Esophagus (tissue), 2 donors: Measurements from ENCODE around the gene RABAC1. TPM values are rescaled to one million over a fixed set of nuclear protein-coding genes. Genes with fewer than 3 reads are reported as not detected.

Source experiments
- H3K27ac ChIP-seq, 2 donors: one replicate each; pipeline ENCODE4 v1.5.1; 2013; ENCODE audit warnings: low read depth in 2 of 2, mild to moderate bottlenecking in 2 of 2, inconsistent platforms in 1 of 2, low read length in 1 of 2, moderate library complexity in 1 of 2
- H3K27me3 ChIP-seq, 2 donors: one replicate each; pipeline ENCODE4 v1.6.1; 2013; ENCODE audit warnings: low read length in 2 of 2, control low read depth in 1 of 2, mild to moderate bottlenecking in 1 of 2; ENCODE audit not compliant: insufficient read depth in 2 of 2, control insufficient read depth in 1 of 2
- H3K36me3 ChIP-seq, 2 donors: one replicate each; pipeline ENCODE4 v1.6.1; 2013; ENCODE audit warnings: low read length in 1 of 2; ENCODE audit not compliant: control insufficient read depth in 2 of 2, insufficient read depth in 2 of 2
- H3K4me1 ChIP-seq, 2 donors: one replicate each; pipeline ENCODE4 v1.6.1; 2013; ENCODE audit warnings: low read length in 1 of 2; ENCODE audit not compliant: control insufficient read depth in 2 of 2, insufficient read depth in 2 of 2
- H3K4me3 ChIP-seq, 2 donors: one replicate each; pipeline ENCODE4 v1.5.1; 2013; ENCODE audit warnings: low read length in 2 of 2, mild to moderate bottlenecking in 2 of 2, low read depth in 1 of 2, moderate library complexity in 1 of 2
- H3K9me3 ChIP-seq, 2 donors: one replicate each; pipeline ENCODE4 v1.6.1; 2013; ENCODE audit warnings: mild to moderate bottlenecking in 2 of 2, low read depth in 1 of 2, low read length in 1 of 2, moderate library complexity in 1 of 2; ENCODE audit not compliant: control insufficient read depth in 2 of 2, insufficient read depth in 1 of 2
- WGBS, 2 donors: extraction: QIAGEN DNeasy Blood & Tissue Kit; methylation state at CpG; one replicate each; pipeline ENCODE4 v1.1.7; 2013; 5-methylcytosine and 5-hydroxymethylcytosine counted together
- polyA plus RNA-seq, 2 donors: library from polyadenylated mRNA; stranded (reverse); fragments of 200-250 nt; gene quantifications; one replicate each; pipeline ENCODE4 v1.2.3, GENCODE V29; 2013
- donor health status: healthy with polysubstance abuse.
- donor health status: Bipolar disorder and iron deficiency.

Gene RABAC1
- polyA plus RNA-seq, 2 donors: 77.7 to 121 TPM

DNA sequence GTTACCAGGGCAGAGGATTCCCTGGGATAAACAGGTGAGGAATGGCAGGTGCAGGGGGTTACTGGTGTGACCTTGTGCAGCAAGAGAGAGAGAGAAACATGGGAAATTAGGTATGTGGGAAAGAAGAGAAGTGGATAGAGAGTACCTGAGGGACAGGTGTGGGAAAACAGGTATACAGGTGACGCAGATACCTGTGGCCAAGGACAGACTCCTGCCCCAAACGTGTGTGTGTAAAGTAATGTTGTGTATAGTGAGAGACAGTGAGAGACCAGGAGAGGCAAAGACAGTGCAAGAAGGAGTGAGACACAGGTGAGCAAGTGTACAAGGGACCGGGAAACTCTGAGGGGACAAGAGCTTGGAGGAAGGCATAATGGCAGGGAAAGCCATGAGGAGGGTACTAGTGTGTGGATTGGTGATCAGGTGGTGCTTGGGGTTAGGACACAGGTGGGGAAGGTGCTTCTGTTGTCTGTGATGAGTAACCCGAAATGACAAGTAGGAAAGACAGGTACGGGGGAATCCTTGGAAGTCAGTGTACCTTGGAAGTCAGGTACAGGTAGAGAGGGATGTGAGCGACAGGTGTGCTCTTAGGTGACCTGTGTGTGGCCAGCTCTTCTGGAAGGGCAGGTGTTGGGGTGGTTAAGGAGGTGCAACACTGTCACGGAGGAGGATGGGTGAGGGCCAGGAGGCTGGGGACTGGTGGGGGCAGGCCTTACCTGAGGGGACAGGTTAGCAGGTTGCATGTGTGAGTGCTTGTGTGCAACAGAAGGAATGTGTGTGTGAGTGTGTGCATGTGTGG lies 33.7 kb downstream of the RABAC1 start:
- Histone ChIP-seq H3K4me1 (peaks cover 0 to 10% of the 10 kb centered on the region in 2 donors), H3K27ac (no peak overlapping the region), H3K4me3 (no peak overlapping the region), H3K9me3 (peaks cover 0 to 2% of the 10 kb centered on the region in 2 donors), H3K36me3 (no peaks in the 10 kb centered on the region), H3K27me3 (peaks cover 4 to 31% of the 10 kb centered on the region in 2 donors)
- WGBS, 2 donors: 43 to 48% methylated on average over 7 of the region's 7 CpGs

DNA sequence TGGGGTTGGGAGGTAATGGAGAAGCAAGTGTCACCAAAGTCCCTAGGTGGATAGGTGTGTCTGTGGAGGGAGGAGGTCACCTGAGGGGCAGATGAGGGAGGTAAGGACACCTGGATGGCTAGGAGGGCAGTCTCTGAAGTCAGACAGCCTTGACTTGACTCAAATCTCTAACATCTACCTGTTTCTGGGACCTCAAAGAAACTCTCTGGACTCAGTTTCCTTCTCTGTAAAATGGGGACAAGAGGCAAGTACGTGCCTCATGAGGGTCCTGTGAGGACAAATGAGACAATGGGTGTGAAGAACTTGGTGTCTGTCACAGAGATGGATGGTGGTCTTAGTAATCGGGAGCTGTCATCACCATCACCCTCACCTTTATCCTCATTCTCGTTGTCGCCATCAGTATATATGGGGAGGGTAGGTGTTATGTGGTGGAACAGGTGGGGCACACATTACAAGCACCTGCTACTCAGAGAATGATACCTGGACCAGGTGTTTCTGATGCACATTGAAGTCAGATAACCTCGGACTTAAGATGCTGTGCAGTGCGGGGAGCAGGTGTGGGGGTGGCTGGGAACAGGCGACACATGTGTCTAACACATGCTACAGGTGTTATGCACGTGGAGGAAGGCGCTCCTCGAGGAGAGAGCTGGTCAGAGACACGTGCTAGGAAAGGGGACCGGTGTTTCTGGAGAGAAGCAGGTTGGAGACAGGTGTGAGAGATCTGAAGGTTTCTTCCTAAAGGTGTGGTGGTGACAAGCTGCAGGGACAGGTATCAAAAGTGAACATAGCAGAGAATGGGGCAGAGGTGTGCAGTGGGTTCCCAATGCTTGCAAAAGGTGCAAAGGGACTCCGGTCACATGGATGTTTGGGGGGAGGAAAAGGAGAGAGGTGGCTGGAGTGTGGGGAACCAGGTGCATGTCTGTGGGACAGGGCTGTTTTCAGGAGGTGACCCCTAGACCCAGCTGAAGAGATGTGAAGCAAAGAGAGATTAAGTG lies 34.7 kb downstream of the RABAC1 start:
- peaks cover 4 to 25% of the 10 kb centered on the region in 2 donors for H3K27me3 ChIP-seq
- no peaks in the 10 kb centered on the region for H3K36me3 ChIP-seq
- peaks cover 0 to 10% of the 10 kb centered on the region in 2 donors for H3K4me1 ChIP-seq
- H3K9me3 ChIP-seq: peaks cover 0 to 9% of the 10 kb centered on the region in 2 donors
- H3K4me3 ChIP-seq: no peak overlapping the region
- H3K27ac ChIP-seq: no peak overlapping the region
- 39 to 41% methylated on average over 13 of the region's 13 CpGs for WGBS, 2 donors

DNA sequence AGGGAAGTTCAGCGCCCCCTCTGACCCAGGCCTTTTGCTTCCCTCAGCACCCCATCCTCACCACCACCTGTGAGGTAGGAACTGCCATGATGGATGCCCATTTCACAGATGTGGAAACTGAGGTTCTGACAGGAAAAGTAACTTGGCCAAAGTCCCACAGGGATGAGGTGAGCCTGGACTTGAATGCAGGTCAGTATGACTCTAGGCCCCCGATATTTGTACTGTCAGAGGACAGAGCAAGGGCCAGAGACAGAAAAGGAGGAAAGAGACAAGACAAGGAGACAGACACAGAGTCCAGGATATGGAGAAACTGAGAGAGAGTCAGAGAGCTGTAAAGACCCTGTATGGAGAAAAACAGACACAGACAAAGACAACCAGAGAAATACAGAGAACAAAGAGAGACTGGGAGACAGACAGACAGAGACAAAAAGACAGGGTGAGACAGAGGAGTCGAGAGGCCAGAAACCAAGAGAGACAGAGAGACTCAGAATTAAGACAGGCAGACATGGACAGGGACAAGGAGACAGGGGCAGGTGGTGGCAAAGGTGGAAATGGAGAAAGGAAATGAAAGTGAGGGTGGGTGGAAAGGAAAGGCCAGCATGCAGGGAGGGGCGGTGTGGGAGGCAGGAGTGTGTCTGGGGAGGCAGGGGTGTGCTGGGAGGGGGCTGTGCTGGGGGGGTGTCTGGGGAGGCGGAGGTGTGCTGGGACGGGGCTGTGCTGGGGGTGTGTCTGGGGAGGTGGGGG lies 35.9 kb downstream of the RABAC1 start:
- H3K4me1 ChIP-seq: peaks cover 0 to 2% of the 10 kb centered on the region in 2 donors
- H3K27me3 ChIP-seq: peaks cover 4 to 17% of the 10 kb centered on the region in 2 donors
- peaks cover 0 to 12% of the 10 kb centered on the region in 2 donors for H3K9me3 ChIP-seq
- 34 to 42% methylated on average over 6 of the region's 6 CpGs for WGBS, 2 donors
- H3K36me3 ChIP-seq: no peaks in the 10 kb centered on the region
- no peak overlapping the region for H3K27ac ChIP-seq
- H3K4me3 ChIP-seq: no peak overlapping the region

DNA sequence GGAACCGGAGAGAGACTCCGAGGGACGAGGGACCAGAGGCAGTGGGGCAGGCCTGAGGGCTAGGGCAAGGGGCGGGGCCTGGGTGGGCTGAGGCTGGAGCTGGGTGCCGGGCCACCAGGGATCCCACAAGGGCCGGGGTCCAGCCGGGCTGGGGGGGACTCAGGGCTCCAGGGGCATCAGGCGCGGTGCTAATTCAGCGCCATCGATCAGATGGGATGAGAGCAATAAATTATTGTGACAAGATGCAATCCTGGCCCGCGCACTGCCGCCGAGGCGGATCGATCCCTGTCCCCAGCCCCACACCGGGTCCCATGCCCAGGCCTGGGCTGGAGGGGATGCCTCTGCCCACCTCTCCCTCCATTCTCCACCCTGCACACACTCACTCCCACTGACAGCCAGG lies 36.5 kb downstream of the RABAC1 start:
- Histone ChIP-seq H3K4me3 (no peak overlapping the region), H3K27ac (no peak overlapping the region), H3K4me1 (no peaks in the 10 kb centered on the region), H3K27me3 (peaks cover 4 to 10% of the 10 kb centered on the region in 2 donors), H3K9me3 (peaks cover 0 to 12% of the 10 kb centered on the region in 2 donors), H3K36me3 (no peaks in the 10 kb centered on the region)
- WGBS, 2 donors: 20 to 22% methylated on average over 18 of the region's 18 CpGs

DNA sequence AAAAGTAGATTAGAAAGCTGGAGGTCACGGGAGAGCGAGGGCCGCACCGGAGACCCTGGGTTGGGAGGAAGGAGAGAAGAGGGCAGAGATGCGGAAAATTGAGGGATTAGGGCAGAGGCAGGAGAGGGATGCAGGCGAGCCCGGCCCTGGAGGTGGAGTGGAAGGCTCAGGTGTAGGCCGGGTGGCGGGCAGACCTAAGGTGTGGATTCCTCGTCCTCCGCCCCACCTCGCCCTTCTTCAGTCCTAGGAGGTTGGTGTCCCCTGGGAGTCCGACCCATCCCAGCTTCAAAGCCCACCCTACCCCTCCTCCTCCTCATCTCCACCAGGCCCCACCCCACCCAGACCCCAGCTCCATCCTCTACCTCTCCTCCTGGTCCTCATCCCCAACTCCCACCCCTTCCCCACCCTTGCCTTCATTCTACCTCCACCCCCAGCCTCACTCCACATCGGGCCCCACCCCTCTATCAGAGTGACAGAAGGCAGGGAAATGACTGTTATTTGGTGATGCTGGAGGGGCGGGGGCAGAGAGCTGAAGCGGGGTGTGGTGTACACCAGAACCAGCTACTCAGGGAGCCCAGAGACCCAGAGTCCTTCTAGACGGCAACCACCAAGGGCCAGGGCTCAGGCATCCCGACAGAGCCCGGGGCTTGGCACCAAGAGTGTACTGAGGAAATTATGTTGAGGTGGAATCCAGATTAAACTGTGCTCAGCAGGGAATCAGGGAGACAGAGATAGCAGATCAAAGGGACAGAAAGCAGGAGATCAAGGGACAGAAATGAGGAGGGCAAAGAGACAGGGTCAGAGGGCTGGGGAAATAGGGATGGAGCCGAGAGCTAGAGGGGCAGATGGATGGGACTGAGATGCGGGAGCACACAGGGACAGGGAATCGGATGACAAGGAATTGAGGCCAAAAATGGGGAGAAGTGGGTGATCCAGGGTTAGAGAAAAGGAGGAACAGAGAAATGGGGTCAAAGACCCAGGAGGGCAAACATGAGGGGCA lies 37.2 kb downstream of the RABAC1 start:
- no peak overlapping the region for H3K27ac ChIP-seq
- H3K9me3 ChIP-seq: peaks cover 0 to 12% of the 10 kb centered on the region in 2 donors
- no peak overlapping the region for H3K4me3 ChIP-seq
- H3K4me1 ChIP-seq: no peaks in the 10 kb centered on the region
- H3K27me3 ChIP-seq: peaks cover 4 to 5% of the 10 kb centered on the region in 2 donors
- no peaks in the 10 kb centered on the region for H3K36me3 ChIP-seq
- 21 to 33% methylated on average over 22 of the region's 22 CpGs for WGBS, 2 donors

DNA sequence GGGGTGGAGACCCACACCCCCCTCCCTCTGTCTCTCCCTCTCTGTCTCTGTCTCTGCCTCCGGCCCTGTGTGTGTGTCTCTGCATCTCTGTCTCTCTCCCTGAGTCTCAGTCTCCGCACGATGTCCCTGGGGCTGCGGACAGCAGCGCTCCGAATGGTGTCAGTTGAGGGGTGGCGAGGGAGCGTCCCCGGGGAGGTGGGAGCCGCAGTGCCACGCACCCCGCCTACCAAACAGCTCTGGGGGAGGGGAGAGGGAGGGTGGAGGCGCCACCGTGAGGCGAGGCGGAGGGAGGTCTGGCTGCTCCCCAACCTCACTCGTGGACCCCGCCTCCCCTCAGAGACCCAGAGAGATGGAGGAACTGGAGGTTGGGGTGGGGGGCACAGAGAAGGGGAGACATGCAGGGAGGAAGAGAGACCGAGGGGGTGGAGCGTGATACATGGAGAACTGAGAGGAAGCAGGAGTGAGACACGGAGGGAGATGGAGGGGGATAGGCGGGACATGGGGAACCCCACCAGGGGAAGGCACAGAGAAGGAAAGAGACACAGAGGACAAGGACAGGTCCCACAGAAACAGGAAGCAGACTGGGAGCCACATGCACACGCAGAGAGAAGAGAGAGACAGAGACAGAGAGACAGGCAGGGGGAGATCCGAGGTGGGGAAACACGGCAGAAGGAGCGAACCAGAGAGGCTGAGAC lies 38.1 kb downstream of the RABAC1 start:
- Histone ChIP-seq H3K4me3 (no peak overlapping the region), H3K9me3 (peaks cover 0 to 14% of the 10 kb centered on the region in 2 donors), H3K36me3 (no peaks in the 10 kb centered on the region), H3K4me1 (peaks cover 2% of the 10 kb centered on the region in 2 donors), H3K27me3 (peaks cover 0 to 2% of the 10 kb centered on the region in 2 donors), H3K27ac (no peak overlapping the region)
- WGBS, 2 donors: 12 to 18% methylated on average over 26 of the region's 26 CpGs

DNA sequence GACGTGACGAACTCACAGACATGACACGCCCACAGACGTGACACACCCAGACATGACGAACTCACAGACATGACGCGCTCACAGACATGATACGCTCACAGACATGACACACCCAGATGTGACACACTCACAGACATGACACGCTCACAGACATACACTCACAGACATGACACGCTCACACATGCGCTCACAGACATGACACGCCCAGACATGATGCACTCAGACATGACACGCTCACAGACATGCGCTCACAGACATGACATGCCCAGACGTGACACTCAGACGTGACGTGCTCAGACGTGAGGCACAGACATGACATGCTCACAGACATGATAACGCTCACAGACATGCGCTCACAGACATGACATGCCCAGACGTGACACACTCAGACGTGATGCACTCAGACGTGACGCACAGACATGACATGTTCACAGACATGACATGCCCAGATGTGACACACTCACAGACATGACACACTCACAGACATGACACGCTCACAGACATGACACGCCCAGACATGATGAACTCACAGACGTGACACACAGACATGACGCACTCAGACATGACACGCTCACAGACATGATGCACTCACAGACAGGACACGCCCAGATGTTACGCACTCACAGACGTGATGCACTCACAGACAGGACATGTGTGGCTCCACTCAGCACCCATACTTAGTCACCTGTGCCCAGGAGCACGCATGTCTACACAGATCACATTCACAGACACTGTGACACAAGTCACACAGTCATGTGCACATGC lies 39.0 kb downstream of the RABAC1 start:
- H3K4me3 ChIP-seq: no peak overlapping the region
- H3K27me3 ChIP-seq: peaks cover 0 to 5% of the 10 kb centered on the region in 2 donors
- no peak overlapping the region for H3K27ac ChIP-seq
- H3K36me3 ChIP-seq: no peaks in the 10 kb centered on the region
- peaks cover 0 to 15% of the 10 kb centered on the region in 2 donors for H3K9me3 ChIP-seq
- 78 to 85% methylated on average over 33 of the region's 33 CpGs for WGBS, 2 donors
- H3K4me1 ChIP-seq: peaks cover 4 to 5% of the 10 kb centered on the region in 2 donors
